Measurements from ENCODE around the gene SUGP2.
"Not testable (repeated sequence)": the region's sequence is repeated elsewhere in the genome, so short reads cannot be mapped to it uniquely, and the experiment has no call there.

The SUGP2 gene

DNA sequence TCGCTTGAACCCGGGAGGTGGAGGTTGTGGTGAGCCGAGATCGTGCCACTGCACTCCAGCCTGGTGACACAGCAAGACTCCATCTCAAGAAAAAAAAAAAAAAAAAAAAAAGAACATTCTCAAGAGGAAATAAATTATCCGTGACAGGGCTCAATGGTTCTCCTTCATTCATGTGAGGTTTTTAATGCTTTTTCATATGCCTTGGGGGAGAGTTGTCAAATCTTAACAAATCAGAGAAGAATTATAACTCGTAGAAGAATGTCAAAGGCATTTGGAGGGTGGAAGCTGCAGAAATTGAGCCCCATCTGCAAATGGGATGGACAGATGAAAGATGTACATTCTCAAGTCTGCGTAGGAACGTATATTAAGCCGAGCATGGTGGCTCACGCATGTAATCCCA, 57.4 kb downstream of the SUGP2 start:
- TF ChIP-seq ZNF274 (IDR thresholded peaks at IDR 0.05; ENCODE audit: low read depth, low read length): no peak
- H3K4me3 ChIP-seq (ENCODE audit: low read length): no peak overlapping the region

DNA sequence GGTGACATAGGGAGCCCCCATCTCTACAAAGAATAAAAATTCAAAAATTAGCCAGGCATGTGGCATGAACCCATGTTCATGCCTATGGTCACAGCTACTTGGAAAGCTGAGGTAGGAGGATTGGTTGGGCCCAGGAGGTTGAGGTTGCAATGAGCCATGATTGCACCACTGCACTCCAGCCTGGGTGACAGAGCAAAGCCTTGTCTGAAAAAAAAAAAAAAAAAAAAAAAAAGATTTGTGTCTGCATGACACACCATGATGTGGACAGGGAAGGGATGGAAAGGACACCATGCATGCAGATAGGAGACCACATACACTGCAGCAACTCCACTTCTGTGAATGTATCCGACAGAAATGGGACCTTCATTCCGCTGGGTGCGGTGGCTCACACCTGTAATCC, 58.3 kb downstream of the SUGP2 start:
- H3K4me3 ChIP-seq (ENCODE audit: low read length): no peak overlapping the region
- no peak for TF ChIP-seq ZNF274 (IDR thresholded peaks at IDR 0.05; ENCODE audit: low read depth, low read length)

GRCh38 chr19:18972851-18973250, 60.5 kb downstream of the SUGP2 start:
- no peak for TF ChIP-seq ZNF274 (IDR thresholded peaks at IDR 0.05; ENCODE audit: low read depth, low read length)
- H3K4me3 ChIP-seq (ENCODE audit: low read length): no peak overlapping the region

- no peak for TF ChIP-seq ZNF274 (IDR thresholded peaks at IDR 0.05; ENCODE audit: low read depth, low read length)
- H3K4me3 ChIP-seq (ENCODE audit: low read length): no peak overlapping the region
Observed at GRCh38 chr19:18972301-18972811, 61.0 kb downstream of the SUGP2 start.

- TF ChIP-seq ZNF274 (IDR thresholded peaks at IDR 0.05; ENCODE audit: low read depth, low read length): no peak
- H3K4me3 ChIP-seq (ENCODE audit: low read length): no peak overlapping the region
Observed at GRCh38 chr19:18969931-18970659, 63.2 kb downstream of the SUGP2 start.

DNA sequence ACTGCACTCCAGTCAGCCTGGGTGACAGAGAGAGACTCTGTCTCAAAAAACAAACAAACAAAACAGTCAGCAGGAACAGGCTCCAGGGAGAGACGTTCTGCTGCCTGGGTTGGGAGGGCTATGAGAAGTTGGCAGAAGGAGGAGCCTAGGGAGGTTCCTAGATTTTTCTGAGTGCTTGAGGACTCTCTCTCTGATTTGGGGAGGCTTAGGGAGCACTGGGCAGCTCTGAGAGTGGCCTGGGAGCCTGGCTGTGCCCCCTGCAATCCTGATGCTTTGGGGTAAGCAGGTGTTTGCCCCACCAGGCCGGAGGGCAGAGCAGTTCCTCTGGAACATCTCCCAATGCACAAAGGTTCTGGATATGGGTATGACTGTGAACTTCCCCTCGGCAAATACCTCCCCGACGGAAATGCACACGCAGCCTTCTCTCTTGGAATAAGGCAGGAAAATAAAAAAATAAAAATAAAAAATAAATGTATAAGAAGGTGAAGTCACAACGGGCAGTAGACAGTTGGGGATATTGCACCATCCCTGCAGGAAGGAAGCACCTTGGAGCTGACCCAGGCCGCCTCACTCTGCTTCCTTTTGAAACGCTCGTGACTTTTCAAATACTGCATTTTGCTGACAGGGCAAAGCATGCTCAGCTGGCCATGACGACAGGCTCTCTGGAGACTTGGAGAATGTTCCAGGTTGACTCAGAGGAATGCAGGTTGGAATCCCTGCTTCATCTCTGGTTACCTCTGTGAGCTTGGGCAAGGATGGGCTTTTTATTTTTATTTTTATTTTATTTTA, 65.8 kb downstream of the SUGP2 start:
- TF ChIP-seq ZNF274 (IDR thresholded peaks at IDR 0.05; ENCODE audit: low read depth, low read length): no peak
- H3K4me3 ChIP-seq (ENCODE audit: low read length): no peak overlapping the region

DNA sequence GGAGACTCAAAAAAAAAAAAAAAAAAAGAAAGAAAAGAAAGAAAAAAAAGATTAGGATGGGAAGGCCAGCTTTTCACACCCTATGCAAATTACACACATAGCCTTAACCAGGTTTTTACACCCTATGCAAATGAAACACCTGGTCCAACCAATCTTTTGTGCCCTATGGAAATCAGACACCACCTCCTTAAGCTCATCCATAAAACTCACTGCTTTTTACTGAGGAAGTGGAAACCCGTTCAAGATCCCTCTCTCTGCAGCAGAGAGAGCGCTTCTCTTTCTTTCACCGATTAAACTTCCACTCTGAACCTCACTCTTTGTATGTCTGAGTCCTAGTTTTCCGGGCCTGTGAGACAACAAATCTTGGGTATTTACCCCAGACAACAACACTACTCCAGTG, 67.0 kb downstream of the SUGP2 start:
- no peak overlapping the region for H3K4me3 ChIP-seq (ENCODE audit: low read length)
- no peak for TF ChIP-seq ZNF274 (IDR thresholded peaks at IDR 0.05; ENCODE audit: low read depth, low read length)

DNA sequence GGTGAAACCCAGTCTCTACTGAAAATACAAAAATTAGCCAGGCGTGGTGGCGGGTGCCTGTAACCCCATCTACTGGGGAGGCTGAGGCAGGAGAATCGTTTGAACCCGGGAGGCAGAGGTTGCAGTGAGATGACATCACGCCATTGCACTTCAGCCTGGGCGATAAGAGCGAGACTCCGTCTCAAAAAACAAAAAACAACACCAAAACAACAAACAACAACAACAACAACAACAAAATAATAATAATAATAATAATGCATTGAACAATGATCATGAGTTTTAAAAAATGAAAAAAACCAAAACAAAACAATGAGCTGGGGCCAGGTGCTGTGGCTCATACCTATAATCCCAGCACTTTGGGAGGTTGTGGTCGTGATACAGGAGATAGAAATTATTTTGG, 69.2 kb downstream of the SUGP2 start:
- TF ChIP-seq ZNF274 (IDR thresholded peaks at IDR 0.05; ENCODE audit: low read depth, low read length): no peak
- H3K4me3 ChIP-seq (ENCODE audit: low read length): no peak overlapping the region

DNA sequence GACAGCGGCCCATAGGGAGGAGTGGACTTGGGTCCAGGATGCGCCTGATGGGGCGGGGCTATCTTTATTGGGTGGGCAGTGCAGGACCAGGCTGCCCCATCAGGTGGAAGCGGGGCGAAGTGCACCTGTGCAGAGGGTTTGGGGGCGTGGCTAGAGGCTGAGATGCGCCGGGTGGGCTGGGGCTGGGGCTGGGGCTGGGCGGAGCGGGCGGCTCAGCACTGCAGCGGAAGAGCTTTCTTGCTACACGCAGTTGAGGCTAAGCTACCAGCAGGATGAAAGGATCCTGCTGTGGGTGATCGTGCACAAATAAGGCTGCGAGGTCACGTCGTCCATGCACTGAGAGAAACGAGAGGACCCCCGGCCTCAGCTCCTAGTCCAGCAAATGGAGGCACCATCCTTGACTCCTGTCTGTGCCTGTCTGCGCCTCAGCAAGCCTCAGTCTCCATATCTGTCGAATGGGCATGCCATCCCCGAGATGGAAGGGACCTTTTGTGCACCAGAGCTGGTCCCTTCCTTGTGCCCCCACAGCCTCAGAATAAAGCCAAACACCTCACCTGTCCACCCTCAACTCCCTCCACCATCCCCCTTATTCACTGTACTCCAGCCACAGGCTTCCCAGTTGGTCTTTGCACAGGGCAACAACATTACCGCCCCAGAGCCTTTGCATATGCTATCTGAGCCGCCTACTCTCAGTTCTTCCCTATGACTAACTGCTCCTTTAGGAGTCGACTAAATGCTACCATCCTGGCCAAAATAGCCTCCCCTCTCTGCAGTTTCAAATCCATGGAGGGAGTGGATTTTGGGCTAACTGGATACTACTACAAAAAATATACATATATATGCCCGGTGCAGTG, 71.3 kb downstream of the SUGP2 start:
- no peak overlapping the region for H3K4me3 ChIP-seq (ENCODE audit: low read length)
- no peak for TF ChIP-seq ZNF274 (IDR thresholded peaks at IDR 0.05; ENCODE audit: low read depth, low read length)

DNA sequence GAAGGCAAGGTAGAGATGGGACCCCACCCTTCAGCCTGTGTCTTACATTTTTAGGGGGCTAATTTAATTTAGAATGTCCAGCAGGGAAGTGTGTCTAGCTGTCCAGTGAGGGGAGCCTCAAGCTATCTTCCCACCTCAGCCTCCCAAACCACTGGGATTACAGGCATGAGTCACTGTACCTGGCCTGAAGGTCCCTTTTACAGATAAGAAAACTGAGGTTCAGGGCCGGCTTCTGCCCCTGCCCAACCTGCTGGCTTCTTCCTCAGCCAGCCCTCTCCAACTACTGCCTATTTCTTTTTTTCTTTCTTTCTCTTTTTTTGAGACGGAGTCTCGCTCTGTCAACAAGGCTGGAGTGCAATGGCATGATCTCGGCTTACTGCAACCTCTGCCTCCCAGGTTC, 72.9 kb downstream of the SUGP2 start:
- TF ChIP-seq ZNF274 (IDR thresholded peaks at IDR 0.05; ENCODE audit: low read depth, low read length): no peak
- H3K4me3 ChIP-seq (ENCODE audit: low read length): no peak overlapping the region

DNA sequence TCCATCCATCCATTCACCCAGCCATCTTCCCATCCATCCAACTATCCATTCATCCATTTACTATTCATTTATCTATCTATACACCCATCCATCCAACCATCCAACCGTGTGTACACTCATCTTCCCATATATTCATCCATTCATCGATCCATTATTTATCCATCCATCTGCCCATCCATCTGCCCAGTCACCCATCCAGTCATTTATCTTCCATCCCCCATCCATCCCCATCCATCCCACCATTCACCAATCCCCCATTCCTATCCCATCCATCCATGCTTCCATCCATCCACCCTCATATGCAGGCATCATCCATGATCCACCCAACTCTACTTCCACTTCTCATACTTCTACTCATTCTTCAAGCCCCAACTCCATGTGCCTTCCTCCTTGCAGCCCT, 78.3 kb downstream of the SUGP2 start:
- H3K4me3 ChIP-seq (ENCODE audit: low read length): no peak overlapping the region
- TF ChIP-seq ZNF274 (IDR thresholded peaks at IDR 0.05; ENCODE audit: low read depth, low read length): no peak

DNA sequence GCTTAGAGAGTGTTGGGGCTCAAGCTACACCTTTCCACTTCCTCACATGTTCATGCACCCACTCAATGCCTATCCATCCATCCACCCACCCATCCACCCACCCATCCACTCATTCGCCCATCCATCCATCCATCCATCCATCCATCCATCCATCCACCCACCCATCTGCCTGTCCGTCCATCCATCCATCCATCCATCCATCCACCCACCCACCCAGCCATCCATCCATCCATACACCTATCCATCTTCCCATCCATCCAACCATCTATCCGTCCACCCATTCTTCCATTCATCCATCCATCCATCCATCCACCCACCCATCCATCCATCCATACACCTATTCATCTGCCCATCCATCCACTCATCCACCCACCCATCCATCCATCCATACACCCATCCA, 79.2 kb downstream of the SUGP2 start:
- TF ChIP-seq ZNF274 (IDR thresholded peaks at IDR 0.05; ENCODE audit: low read depth, low read length): no peak
- no peak overlapping the region for H3K4me3 ChIP-seq (ENCODE audit: low read length)

DNA sequence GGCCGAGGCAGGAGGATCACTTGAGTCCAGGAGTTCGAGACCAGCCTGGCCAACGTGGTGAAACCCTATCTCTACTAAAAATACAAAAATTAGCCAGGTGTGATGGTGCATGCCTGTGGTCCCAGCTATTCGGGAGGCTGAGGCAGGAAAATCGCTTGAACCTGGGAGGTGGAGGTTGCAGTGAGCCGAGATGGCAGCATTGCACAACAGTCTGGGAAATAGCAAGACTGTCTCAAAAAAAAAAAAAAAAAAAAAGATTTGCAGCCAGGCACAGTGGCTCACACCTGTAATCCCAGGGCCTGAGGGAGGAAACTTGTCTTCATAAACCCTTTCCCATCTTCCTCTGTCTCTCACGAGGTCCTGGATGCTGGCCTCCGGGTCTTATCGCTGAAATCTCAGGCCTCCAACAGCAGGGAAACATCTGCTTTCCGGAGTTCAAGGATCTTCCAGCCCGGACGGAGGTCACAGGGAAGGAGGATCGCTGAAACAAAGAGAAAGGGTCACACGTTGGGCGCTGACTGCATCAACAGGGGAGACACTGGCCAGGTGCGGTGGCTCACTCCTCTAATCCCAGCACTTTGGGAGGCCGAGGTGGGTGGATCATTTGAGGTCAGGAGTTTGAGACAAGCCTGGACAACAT, 80.8 kb downstream of the SUGP2 start:
- H3K4me3 ChIP-seq (ENCODE audit: low read length): not testable (repeated sequence)

DNA sequence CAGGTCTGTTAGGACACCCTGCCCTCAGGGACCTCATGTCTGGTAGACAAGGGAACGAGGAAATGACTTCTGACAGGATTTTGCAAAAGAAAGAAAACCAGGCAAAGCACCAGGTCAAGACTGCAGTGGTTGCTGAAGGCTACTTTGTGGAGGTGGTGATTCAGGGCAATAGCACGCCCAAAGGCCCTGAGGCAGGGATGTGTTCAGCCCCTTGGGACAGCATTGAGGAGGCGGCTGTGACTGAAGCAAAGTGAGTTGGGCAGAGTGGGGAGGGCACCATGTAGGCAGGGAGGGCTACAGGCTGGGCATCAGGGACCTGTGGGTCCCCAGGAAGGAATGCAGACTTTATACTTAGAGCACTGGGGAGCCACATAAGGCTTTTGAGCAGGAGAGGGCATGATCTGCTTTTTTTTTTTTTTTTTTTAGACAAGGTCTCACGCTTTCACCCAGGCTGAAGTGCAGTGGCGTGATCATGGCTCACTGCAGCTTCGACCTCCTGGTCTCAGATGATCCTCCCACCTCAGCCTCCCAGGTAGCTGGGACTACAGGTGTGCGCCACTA, 81.5 kb downstream of the SUGP2 start:
- TF ChIP-seq ZNF274 (IDR thresholded peaks at IDR 0.05; ENCODE audit: low read depth, low read length): no peak
- H3K4me3 ChIP-seq (ENCODE audit: low read length): no peak overlapping the region

Data from GM08714 (cell line).